GM12801 (cell line): ENCODE results near the gene SECISBP2L.

Source experiments
- TF ChIP-seq, protein P1 (sequence below): IDR thresholded peaks from one replicate; pipeline ENCODE4 v1.5.1; 2011; ENCODE audit warnings: control low read depth; ENCODE audit not compliant: insufficient read length; ENCODE audit errors: extremely low read depth

The SECISBP2L gene

DNA sequence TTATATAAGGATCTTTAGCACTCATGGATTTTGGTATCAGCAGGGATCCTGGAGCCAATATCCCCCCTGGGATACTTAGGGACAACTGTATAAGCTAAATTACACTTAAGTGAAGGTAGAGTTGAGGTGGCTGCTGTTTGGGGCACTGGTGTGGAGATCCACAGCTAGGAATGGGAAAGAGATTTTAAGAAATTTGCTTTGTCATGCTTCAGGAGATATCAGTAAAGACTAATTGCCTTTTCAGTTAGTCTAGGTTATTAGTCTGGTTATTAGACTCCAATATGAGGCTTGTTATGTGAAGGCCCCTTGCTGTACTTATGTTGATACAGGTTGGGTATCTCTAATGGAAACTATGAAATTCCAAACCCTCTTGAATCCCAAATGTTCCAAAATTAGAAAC lies 1.2 kb upstream of the SECISBP2L start:
- TF ChIP-seq, protein P1, sequence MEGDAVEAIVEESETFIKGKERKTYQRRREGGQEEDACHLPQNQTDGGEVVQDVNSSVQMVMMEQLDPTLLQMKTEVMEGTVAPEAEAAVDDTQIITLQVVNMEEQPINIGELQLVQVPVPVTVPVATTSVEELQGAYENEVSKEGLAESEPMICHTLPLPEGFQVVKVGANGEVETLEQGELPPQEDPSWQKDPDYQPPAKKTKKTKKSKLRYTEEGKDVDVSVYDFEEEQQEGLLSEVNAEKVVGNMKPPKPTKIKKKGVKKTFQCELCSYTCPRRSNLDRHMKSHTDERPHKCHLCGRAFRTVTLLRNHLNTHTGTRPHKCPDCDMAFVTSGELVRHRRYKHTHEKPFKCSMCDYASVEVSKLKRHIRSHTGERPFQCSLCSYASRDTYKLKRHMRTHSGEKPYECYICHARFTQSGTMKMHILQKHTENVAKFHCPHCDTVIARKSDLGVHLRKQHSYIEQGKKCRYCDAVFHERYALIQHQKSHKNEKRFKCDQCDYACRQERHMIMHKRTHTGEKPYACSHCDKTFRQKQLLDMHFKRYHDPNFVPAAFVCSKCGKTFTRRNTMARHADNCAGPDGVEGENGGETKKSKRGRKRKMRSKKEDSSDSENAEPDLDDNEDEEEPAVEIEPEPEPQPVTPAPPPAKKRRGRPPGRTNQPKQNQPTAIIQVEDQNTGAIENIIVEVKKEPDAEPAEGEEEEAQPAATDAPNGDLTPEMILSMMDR, result no peak

DNA sequence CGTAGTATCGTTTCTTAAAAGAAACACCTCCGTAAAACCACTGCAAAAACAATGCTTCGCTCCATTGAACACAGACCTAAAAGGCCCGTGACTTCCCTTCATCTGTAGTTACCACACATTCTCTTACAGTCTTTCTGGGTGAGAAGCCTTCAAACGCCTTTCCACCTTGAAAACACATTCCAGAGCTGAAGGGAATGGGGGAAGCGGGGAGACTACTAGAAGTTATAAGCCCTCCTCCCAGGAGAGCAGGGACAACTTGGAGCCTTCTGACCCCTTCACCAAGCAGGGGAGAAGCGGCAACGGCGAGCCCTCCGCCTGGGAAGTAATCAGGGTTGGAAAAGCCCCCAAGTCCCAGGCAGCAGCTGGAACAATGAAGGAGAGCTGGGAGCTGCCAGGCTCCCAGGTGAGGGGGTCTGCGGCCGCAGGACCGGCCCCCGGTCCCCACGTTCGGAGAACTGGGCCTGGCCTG lies 461 bp downstream of the SECISBP2L start:
- TF ChIP-seq, protein P1, result no peak

DNA sequence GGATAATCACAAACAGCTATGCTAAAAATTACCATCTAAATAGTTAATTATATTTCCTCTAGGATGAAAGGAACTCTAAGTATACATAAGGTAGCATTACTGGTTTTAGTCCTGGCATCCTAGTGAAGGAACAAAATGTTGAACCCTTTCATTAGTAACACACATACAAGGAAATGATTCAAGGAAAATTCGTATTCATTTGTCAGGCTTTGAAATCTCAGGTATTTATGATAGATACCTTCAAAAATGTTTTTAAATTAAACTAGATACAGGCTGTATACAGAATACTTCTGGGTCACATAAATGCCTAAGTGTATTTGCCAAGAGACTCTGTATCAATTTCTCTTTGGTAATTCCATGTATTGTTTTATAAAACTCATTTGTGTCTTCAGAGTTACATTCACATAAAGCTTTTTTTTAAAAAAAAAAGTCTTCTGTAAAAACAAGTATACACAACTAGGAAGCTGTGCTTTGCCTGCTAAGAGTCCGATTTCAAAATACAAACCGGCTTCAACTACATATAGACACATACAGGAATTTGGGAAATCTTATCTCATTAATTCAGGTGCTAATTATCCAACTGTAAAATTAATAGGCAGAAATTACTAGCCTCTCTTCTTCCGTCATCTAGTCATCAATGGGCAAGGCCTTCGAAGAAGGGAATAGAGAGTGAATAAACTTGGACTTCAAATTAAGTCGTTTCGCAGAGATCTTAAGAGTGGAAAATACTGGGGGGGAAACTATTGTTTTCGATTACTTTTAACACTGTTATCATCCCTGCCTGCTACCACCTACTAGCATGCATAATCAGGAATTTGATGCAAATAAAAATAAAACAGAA lies 1.3 kb downstream of the SECISBP2L start:
- TF ChIP-seq, protein P1, result no peak

DNA sequence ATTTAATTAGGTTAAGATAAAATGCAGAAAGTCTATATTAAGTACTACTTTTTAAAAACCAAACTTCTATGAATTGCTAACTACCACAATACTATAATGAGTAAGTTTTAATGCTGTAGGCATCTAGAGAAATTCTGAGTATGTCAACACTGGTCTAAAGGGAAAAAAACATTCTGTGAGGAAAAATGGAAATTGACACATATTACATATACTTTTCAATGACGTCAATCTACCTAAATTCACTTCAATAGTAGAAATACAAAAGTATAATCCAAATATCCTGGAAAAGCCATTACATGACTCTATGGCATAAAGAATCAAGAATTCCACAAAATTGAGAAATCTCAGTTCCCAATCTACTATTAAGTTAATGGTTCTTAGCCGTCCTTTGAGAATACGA lies 2.2 kb downstream of the SECISBP2L start:
- TF ChIP-seq, protein P1, result no peak

DNA sequence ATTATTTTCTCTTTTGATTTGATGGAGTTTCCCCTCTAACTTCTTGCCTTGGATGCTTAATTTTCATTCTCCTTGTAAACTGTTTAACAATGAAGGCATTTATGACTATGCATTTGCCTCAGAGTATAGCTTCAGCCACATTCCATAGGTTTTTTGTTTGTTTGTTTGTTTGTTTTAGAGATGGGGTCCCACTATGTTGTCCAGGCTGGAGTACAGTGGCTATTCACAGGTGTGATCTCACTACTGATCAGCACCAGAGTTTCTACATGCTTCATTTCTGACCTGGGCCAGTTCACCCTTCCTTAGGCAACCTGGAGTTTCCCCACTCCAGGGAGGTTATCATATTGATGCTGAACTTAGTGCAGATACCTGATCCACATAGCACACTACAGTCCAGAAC lies 4.1 kb downstream of the SECISBP2L start:
- TF ChIP-seq, protein P1, result no peak

DNA sequence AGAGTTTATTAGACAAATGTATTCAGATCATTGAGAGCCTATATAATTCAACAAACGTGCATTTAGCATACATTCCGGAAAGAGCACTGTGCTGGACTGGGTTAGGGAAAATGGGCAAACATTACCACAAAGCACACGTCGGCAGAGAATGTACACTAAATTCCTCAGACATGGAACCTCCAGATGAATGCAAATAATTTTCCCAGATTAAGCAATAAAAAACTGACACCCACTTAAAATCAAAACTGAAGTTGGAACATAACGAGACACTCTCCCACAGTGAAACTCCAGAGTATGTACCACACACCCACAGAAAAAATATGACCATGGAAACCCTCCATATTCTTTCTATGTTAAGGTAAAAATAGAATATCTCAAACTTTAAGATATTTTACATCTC lies 4.8 kb downstream of the SECISBP2L start:
- TF ChIP-seq, protein P1, result no peak

DNA sequence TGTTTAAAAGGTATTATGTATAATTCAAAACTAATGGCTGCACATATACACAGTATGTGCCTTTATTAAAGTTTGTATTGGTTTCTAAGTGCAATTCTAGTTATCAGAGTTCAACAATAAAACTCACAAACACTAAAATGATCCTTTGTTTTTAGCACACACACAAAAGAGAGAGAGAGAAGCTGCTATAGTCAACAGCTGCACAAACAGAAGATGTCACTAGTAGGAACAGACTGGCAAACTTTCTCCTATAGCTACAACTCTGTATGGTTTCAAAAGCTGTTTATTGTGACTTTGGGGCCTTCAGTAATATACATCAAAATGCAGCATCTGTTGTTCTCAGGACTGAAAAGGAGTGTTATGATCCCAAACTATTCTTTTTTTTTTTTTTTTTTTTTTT lies 6.1 kb downstream of the SECISBP2L start:
- TF ChIP-seq, protein P1, result no peak
